NCI-H187 treated with DMSO at 0.1 percent for 48 hours (cell line): Measurements from ENCODE around the gene RAB9A.

Experiments
- DNase-seq: peaks from one replicate; lab custom pipeline; 2025; lab: John Stamatoyannopoulos, UW

RAB9A gene

GRCh38 chrX:13750204-13750603 is 61.3 kb downstream of the RAB9A start:
- peak; percentile 2 for DNase-seq

- no peak for DNase-seq
Observed at GRCh38 chrX:13750812-13751211, 61.9 kb downstream of the RAB9A start.

GRCh38 chrX:13752141-13752540 is 63.2 kb downstream of the RAB9A start:
- no peak for DNase-seq

- no peak for DNase-seq
Observed at GRCh38 chrX:13752646-13753045, 63.7 kb downstream of the RAB9A start.

GRCh38 chrX:13754765-13755164 is 65.8 kb downstream of the RAB9A start:
- no peak for DNase-seq

- no peak for DNase-seq
Observed at GRCh38 chrX:13755254-13755653, 66.3 kb downstream of the RAB9A start.

GRCh38 chrX:13756381-13756780 is 67.5 kb downstream of the RAB9A start:
- no peak for DNase-seq

- DNase-seq = no peak
Observed at GRCh38 chrX:13759152-13759718, 70.3 kb downstream of the RAB9A start.
